ENCODE data around the gene ZC3HAV1. TPM values are rescaled to one million over a fixed set of nuclear protein-coding genes. Genes with fewer than 3 reads are reported as not detected.

The ZC3HAV1 gene
- total and polyA plus RNA-seq, 2 of the 13 experiments (the other 11 are each of a cell fraction or from before 2014, with no cell fraction given): 12.7 to 23.7 TPM

GRCh38 chr7:139116999-139117398 lies 7.5 kb upstream of the ZC3HAV1 start (continued):
- TF ChIP-seq HNF4G (IDR thresholded peaks at IDR 0.05; ENCODE audit: borderline replicate concordance, low read depth, low read length) (peak; percentile 79; the same call in 1 of the 2 replicates), HNF4G (CRISPR knock-in tag; IDR thresholded peaks at IDR 0.05; ENCODE audit: borderline replicate concordance, low read depth) (peak; percentile 79; the same call in 1 of the 2 replicates), ZNF512B (CRISPR knock-in tag; IDR thresholded peaks at IDR 0.05; ENCODE audit: borderline replicate concordance) (no peak), ZFY (CRISPR knock-in tag; IDR thresholded peaks at IDR 0.05) (no peak), ERF (CRISPR knock-in tag; IDR thresholded peaks at IDR 0.05) (0 out of 2 replicates have a peak, but pooled peaks have one; percentile 16), KAT8 (CRISPR knock-in tag; IDR thresholded peaks at IDR 0.05) (peak; percentile 60; the same call in 1 of the 2 replicates), PAXIP1 (CRISPR knock-in tag; conservative IDR thresholded peaks at IDR 0.05) (peak; percentile 82), TEAD3 (CRISPR knock-in tag; optimal IDR thresholded peaks at IDR 0.05; ENCODE audit: borderline replicate concordance) (no peak), SPEN (CRISPR knock-in tag; IDR thresholded peaks at IDR 0.05; ENCODE audit: low read depth) (peak; percentile 60; the same call in 1 of the 2 replicates), ZNF281 (CRISPR knock-in tag; IDR thresholded peaks at IDR 0.05; ENCODE audit: borderline replicate concordance) (no peak), WIZ (CRISPR knock-in tag; IDR thresholded peaks at IDR 0.05) (no peak), ZSCAN12 (CRISPR knock-in tag; IDR thresholded peaks at IDR 0.05) (no peak), HOMEZ (CRISPR knock-in tag; IDR thresholded peaks at IDR 0.05; ENCODE audit: low read depth) (peak; percentile 50; the same call in 1 of the 2 replicates), ZNF614 (CRISPR knock-in tag; IDR thresholded peaks at IDR 0.05; ENCODE audit: borderline replicate concordance) (peak; percentile 53; the same call in 1 of the 2 replicates), ZNF362 (CRISPR knock-in tag; IDR thresholded peaks at IDR 0.05; ENCODE audit: borderline replicate concordance) (peak; percentile 47; the same call in 1 of the 2 replicates), SYNCRIP (IDR thresholded peaks at IDR 0.05; ENCODE audit: insufficient read depth, low read depth, low read length) (no peak), SIX4 (CRISPR knock-in tag; IDR thresholded peaks at IDR 0.05) (peak; percentile 92), SOX5 (CRISPR knock-in tag; IDR thresholded peaks at IDR 0.05; ENCODE audit: borderline replicate concordance) (peak; percentile 51; the same call in 1 of the 2 replicates)
